ENCODE measurements around the gene GOLGA6A. TPM values are rescaled to one million over a fixed set of nuclear protein-coding genes. Genes with fewer than 3 reads are reported as not detected.

Gene GOLGA6A
- total RNA-seq, 1 experiment from 2014 or later = 6.0 TPM

DNA sequence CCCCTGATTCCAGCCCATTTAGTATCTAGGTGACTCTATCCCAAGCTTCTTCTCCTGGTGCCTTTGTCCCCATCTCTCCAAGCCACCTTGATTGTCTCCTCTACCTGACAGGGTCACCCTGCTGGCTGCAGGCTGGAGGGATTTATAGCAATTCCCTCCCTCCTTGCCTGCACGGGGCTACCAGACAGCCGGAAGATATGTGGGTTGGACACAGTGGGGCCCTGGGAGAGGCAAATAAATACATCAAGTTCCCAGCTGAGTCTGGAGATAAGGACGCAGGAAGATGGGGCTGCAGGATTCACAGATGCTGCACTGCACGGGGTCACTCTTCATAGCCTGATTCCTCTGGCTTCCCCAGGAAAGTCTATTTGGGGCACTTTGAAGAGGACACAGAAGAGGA is 38.7 kb upstream of the GOLGA6A start (continued):
- TF ChIP-seq, protein P1, sequence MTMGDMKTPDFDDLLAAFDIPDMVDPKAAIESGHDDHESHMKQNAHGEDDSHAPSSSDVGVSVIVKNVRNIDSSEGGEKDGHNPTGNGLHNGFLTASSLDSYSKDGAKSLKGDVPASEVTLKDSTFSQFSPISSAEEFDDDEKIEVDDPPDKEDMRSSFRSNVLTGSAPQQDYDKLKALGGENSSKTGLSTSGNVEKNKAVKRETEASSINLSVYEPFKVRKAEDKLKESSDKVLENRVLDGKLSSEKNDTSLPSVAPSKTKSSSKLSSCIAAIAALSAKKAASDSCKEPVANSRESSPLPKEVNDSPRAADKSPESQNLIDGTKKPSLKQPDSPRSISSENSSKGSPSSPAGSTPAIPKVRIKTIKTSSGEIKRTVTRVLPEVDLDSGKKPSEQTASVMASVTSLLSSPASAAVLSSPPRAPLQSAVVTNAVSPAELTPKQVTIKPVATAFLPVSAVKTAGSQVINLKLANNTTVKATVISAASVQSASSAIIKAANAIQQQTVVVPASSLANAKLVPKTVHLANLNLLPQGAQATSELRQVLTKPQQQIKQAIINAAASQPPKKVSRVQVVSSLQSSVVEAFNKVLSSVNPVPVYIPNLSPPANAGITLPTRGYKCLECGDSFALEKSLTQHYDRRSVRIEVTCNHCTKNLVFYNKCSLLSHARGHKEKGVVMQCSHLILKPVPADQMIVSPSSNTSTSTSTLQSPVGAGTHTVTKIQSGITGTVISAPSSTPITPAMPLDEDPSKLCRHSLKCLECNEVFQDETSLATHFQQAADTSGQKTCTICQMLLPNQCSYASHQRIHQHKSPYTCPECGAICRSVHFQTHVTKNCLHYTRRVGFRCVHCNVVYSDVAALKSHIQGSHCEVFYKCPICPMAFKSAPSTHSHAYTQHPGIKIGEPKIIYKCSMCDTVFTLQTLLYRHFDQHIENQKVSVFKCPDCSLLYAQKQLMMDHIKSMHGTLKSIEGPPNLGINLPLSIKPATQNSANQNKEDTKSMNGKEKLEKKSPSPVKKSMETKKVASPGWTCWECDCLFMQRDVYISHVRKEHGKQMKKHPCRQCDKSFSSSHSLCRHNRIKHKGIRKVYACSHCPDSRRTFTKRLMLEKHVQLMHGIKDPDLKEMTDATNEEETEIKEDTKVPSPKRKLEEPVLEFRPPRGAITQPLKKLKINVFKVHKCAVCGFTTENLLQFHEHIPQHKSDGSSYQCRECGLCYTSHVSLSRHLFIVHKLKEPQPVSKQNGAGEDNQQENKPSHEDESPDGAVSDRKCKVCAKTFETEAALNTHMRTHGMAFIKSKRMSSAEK (CRISPR knock-in tag; IDR thresholded peaks at IDR 0.05; ENCODE audit: borderline replicate concordance) = no peak

GRCh38 chr15:74120426-74120825 is 38.1 kb upstream of the GOLGA6A start:
- H3K36me3 Mint-ChIP-seq = peaks cover 9% of the 10 kb centered on the region
- CTCF ChIA-PET = interaction anchor here (0.6 to 1.9 kb wide), 11 partner anchors 13 to 202 kb away, joined by 3 to 7 read pairs (median 3); no protein-coding TSS in a partner anchor
- H3K27ac Mint-ChIP-seq = no peak overlapping the region

More at GRCh38 chr15:74120426-74120825, 38.1 kb upstream of the GOLGA6A start:
- TF ChIP-seq TP53 (CRISPR knock-in tag; IDR thresholded peaks at IDR 0.05) = no peak
- no peak for TF ChIP-seq JAZF1 (CRISPR knock-in tag; IDR thresholded peaks at IDR 0.05)
- TF ChIP-seq TEAD4 (CRISPR knock-in tag; IDR thresholded peaks at IDR 0.05) = no peak
- no peak for TF ChIP-seq SP1 (CRISPR knock-in tag; conservative IDR thresholded peaks at IDR 0.05)
- no peak for TF ChIP-seq MXD4 (CRISPR knock-in tag; IDR thresholded peaks at IDR 0.05; ENCODE audit: borderline replicate concordance)
- no peak for TF ChIP-seq EMX1 (CRISPR knock-in tag; IDR thresholded peaks at IDR 0.05)
- no peak for TF ChIP-seq ZNF263 (CRISPR knock-in tag; IDR thresholded peaks at IDR 0.05; ENCODE audit: low read depth)
- no peak for TF ChIP-seq AFF4 (CRISPR knock-in tag; IDR thresholded peaks at IDR 0.05; ENCODE audit: borderline replicate concordance)
- TF ChIP-seq ZNF232 (CRISPR knock-in tag; IDR thresholded peaks at IDR 0.05) = no peak
- TF ChIP-seq, protein P2, sequence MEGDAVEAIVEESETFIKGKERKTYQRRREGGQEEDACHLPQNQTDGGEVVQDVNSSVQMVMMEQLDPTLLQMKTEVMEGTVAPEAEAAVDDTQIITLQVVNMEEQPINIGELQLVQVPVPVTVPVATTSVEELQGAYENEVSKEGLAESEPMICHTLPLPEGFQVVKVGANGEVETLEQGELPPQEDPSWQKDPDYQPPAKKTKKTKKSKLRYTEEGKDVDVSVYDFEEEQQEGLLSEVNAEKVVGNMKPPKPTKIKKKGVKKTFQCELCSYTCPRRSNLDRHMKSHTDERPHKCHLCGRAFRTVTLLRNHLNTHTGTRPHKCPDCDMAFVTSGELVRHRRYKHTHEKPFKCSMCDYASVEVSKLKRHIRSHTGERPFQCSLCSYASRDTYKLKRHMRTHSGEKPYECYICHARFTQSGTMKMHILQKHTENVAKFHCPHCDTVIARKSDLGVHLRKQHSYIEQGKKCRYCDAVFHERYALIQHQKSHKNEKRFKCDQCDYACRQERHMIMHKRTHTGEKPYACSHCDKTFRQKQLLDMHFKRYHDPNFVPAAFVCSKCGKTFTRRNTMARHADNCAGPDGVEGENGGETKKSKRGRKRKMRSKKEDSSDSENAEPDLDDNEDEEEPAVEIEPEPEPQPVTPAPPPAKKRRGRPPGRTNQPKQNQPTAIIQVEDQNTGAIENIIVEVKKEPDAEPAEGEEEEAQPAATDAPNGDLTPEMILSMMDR (IDR thresholded peaks at IDR 0.05) = no peak
- TF ChIP-seq, protein P3, sequence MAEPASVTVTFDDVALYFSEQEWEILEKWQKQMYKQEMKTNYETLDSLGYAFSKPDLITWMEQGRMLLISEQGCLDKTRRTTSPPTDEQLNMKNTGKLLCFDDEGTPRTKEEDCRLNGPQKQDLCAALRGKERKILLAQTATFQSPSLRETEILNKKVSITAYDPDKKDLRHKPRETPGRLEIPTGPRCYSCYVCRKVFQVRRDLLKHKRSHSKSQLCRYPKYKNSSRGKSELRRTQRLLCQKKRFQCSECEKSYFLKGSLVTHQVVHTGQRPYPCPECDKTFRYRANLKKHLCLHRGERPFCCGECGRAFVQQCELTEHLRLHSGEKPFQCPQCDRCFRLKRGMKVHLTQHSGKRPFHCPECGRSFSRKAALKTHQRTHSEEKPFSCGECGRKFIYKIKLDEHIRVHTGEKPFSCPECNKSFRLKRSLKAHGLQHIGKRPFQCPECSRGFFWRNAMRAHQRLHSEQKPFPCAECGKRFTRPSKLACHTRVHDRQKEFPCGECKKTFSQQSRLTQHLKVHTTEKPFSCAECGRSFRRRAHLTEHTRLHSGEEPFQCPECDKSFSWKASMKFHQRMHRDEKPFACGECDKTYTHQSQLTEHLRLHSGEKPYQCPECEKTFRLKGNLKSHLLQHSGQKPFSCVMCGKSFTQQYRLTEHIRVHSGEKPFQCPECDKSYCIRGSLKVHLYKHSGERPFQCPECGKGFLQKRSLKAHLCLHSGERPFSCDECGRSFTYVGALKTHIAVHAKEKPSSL (CRISPR knock-in tag; conservative IDR thresholded peaks at IDR 0.05) = no peak
- TF ChIP-seq MYBL2 (CRISPR knock-in tag; IDR thresholded peaks at IDR 0.05) = no peak
- TF ChIP-seq, protein P4, sequence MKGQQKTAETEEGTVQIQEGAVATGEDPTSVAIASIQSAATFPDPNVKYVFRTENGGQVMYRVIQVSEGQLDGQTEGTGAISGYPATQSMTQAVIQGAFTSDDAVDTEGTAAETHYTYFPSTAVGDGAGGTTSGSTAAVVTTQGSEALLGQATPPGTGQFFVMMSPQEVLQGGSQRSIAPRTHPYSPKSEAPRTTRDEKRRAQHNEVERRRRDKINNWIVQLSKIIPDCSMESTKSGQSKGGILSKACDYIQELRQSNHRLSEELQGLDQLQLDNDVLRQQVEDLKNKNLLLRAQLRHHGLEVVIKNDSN (CRISPR knock-in tag; IDR thresholded peaks at IDR 0.05) = no peak
- TF ChIP-seq TCF7 (CRISPR knock-in tag; IDR thresholded peaks at IDR 0.05; ENCODE audit: low read depth) = no peak
- no peak for TF ChIP-seq ZNF416 (CRISPR knock-in tag; IDR thresholded peaks at IDR 0.05)
- TF ChIP-seq CBFB (CRISPR knock-in tag; IDR thresholded peaks at IDR 0.05; ENCODE audit: low read depth) = no peak
- no peak for TF ChIP-seq ZNF512 (CRISPR knock-in tag; IDR thresholded peaks at IDR 0.05; ENCODE audit: borderline replicate concordance)
- no peak for TF ChIP-seq GABPB1 (CRISPR knock-in tag; IDR thresholded peaks at IDR 0.05)
- no peak overlapping the region for H3K4me3 Mint-ChIP-seq
- peaks cover 47% of the 10 kb centered on the region for H3K4me1 Mint-ChIP-seq
- peaks cover 14% of the 10 kb centered on the region for H3K27me3 Mint-ChIP-seq (ENCODE audit: low read depth)
- POLR2A ChIA-PET = interaction anchor here (0.7 kb wide), 2 partner anchors 23 to 148 kb away, joined by 3 to 7 read pairs; no protein-coding TSS in a partner anchor
- ATAC-seq (no peak), DNase-seq (ENCODE audit: low spot score) (no peak)
- H3K9me3 Mint-ChIP-seq = peaks cover 11% of the 10 kb centered on the region
